ENCODE results near the gene FGF3.
A peak's percentile ranks its signal among the peaks of the same experiment; 100 is the strongest.

The FGF3 gene

GRCh38 chr11:69839516-69839915, 20.3 kb upstream of the FGF3 start:
- FAIRE-seq: no peak
- no peak for DNase-seq (ENCODE audit: insufficient read length, low spot score)
- no peak for TF ChIP-seq POLR2A (IDR thresholded peaks at IDR 0.05; ENCODE audit: low read depth, low read length)

GRCh38 chr11:69837791-69838190, 18.6 kb upstream of the FGF3 start:
- DNase-seq (ENCODE audit: insufficient read length, low spot score) (no peak), FAIRE-seq (no peak)
- no peak for TF ChIP-seq POLR2A (IDR thresholded peaks at IDR 0.05; ENCODE audit: low read depth, low read length)

- TF ChIP-seq POLR2A (IDR thresholded peaks at IDR 0.05; ENCODE audit: low read depth, low read length): no peak
- no peak for DNase-seq (ENCODE audit: insufficient read length, low spot score)
- FAIRE-seq: no peak
These were observed 17.2 kb upstream of the FGF3 start for GRCh38 chr11:69836401-69836800.

- no peak for TF ChIP-seq POLR2A (IDR thresholded peaks at IDR 0.05; ENCODE audit: low read depth, low read length)
- FAIRE-seq (no peak), DNase-seq (ENCODE audit: insufficient read length, low spot score) (no peak)
These were observed 15.9 kb upstream of the FGF3 start for GRCh38 chr11:69834811-69835800.

GRCh38 chr11:69834251-69834650, 15.0 kb upstream of the FGF3 start:
- FAIRE-seq (no peak), DNase-seq (ENCODE audit: insufficient read length, low spot score) (no peak)
- TF ChIP-seq POLR2A (IDR thresholded peaks at IDR 0.05; ENCODE audit: low read depth, low read length): no peak

GRCh38 chr11:69832561-69833413, 13.6 kb upstream of the FGF3 start:
- no peak for DNase-seq (ENCODE audit: insufficient read length, low spot score)
- FAIRE-seq: no peak
- no peak for TF ChIP-seq POLR2A (IDR thresholded peaks at IDR 0.05; ENCODE audit: low read depth, low read length)

GRCh38 chr11:69831985-69832384, 12.8 kb upstream of the FGF3 start:
- TF ChIP-seq POLR2A (IDR thresholded peaks at IDR 0.05; ENCODE audit: low read depth, low read length): no peak
- no peak for FAIRE-seq
- DNase-seq (ENCODE audit: insufficient read length, low spot score): no peak

- DNase-seq (ENCODE audit: insufficient read length, low spot score) (no peak), FAIRE-seq (no peak)
- no peak for TF ChIP-seq POLR2A (IDR thresholded peaks at IDR 0.05; ENCODE audit: low read depth, low read length)
These were observed 10.9 kb upstream of the FGF3 start for GRCh38 chr11:69830086-69830485.

- DNase-seq (ENCODE audit: insufficient read length, low spot score): no peak
- no peak for FAIRE-seq
These were observed 9.7 kb upstream of the FGF3 start for GRCh38 chr11:69828971-69829344.

GRCh38 chr11:69828276-69828970, 9.2 kb upstream of the FGF3 start:
- DNase-seq (ENCODE audit: insufficient read length, low spot score): no peak
- FAIRE-seq: no peak
- TF ChIP-seq POLR2A (IDR thresholded peaks at IDR 0.05; ENCODE audit: low read depth, low read length): no peak

More at GRCh38 chr11:69828971-69829344, 9.7 kb upstream of the FGF3 start:
- TF ChIP-seq POLR2A (IDR thresholded peaks at IDR 0.05; ENCODE audit: low read depth, low read length): no peak

- TF ChIP-seq POLR2A (IDR thresholded peaks at IDR 0.05; ENCODE audit: low read depth, low read length): no peak
These were observed 7.6 kb upstream of the FGF3 start for GRCh38 chr11:69826773-69827172.

GRCh38 chr11:69825941-69826340, 6.7 kb upstream of the FGF3 start:
- no peak for TF ChIP-seq POLR2A (IDR thresholded peaks at IDR 0.05; ENCODE audit: low read depth, low read length)
- FAIRE-seq: no peak
- DNase-seq (ENCODE audit: insufficient read length, low spot score): no peak

More at GRCh38 chr11:69826773-69827172, 7.6 kb upstream of the FGF3 start:
- no peak for DNase-seq (ENCODE audit: insufficient read length, low spot score)
- no peak for FAIRE-seq

GRCh38 chr11:69825037-69825834, 6.0 kb upstream of the FGF3 start:
- no peak for TF ChIP-seq POLR2A (IDR thresholded peaks at IDR 0.05; ENCODE audit: low read depth, low read length)
- DNase-seq (ENCODE audit: insufficient read length, low spot score): peak; percentile 96
- no peak for FAIRE-seq
